Testis (tissue), 2 donors: ENCODE measurements around the gene PFKP.

Experiments used
- CTCF ChIP-seq, 3 experiments: fragments of 450-650 bp in 2 of 3; fragments of 200-600 bp in 1 of 3; sonication (generic) in 1 of 3; IDR thresholded peaks; one replicate each; pipeline ENCODE4 v1.5.1; 2016 to 2019; ENCODE audit warnings: antibody characterized with exemption in 3 of 3, mild to moderate bottlenecking in 2 of 3, moderate library complexity in 1 of 3
- POLR2A ChIP-seq: fragments of 450-650 bp; IDR thresholded peaks from one replicate; pipeline ENCODE4 v1.6.1; 2017; ENCODE audit warnings: antibody characterized with exemption, mild to moderate bottlenecking, moderate library complexity

- no peak for TF ChIP-seq CTCF (IDR thresholded peaks at IDR 0.05)
- no peak for TF ChIP-seq POLR2A
These were observed 96.5 kb downstream of the PFKP start for GRCh38 chr10:3163879-3164278.
